ENCODE measurements around the gene NELFB. TPM values are rescaled to one million over a fixed set of nuclear protein-coding genes. Genes with fewer than 3 reads are reported as not detected.

Gene NELFB
- total RNA-seq, 4 donors from 2014 or later = 28.1 to 90.5 (median 53.9) TPM

DNA sequence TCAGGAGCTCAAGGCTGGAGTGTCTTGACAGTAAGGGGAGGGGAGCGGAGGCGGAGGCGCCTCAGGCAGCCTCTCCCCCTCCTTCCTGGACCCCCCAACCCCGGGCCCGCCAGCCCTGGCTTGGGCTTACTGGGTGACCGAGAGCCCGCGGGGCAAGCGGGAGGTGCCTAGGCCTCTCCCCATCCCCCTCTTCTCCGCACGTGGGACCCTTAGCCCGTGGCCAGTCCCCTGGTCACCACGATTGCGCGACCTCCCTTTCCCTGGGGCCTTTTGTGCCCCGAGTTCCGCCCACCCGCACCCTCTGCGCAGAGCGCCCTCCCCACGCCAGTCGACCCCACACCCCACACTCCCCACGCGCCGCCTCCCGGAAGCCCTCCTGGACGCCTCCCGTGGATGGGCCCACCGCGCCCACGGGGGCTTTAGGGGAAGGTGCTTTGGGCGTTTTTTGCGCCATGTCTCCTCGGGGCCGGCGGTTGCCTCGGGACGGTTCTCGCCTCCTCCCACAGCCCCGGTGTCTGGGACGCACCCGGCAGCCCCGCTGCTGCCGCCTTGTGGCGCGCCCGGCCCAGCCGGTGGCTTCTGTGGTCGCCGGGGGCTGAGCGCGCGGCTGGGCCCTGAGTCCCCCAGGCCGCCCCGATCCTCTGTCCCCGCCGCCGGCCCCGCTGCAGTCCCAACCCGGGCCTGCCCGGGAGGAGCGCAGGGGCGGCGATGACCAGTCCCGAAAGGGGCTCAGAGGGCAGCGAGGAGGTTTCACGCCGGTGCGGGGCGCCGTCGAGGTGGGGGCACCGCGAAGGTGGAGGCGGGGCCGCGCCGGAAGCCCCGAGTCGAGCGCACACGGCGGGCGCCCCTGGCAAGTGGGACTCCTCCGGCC is 25.6 kb downstream of the NELFB start:
- no peak for DNase-seq
- intact Hi-C loops (cut with DNase I; ENCODE audit: low total_unique reads) = no loop called here

GRCh38 chr9:137281345-137282116 is 26.4 kb downstream of the NELFB start:
- in situ Hi-C loops (cut with MboI; ENCODE audit: low pct_ligation_motif_present in 1 of 4, low pct_unique_long_range_greater_than_20kb in 1 of 4, low sequenced_read_pairs in 3 of 4) = loop anchor here (10.0 to 25.0 kb wide), 2 partner anchors 123 to 131 kb away; partner anchors contain the start of genes EXD3 (in 2 of the 4) and NOXA1 (in 2 of the 4)
- H3K9me3 ChIP-seq = no peaks in the 10 kb centered on the region
- peak overlapping the region in 1 of 4 donors; percentile 3 for H3K27ac ChIP-seq

More for the DNA sequence above, 25.6 kb downstream of the NELFB start:
- WGBS, 2 donors (ENCODE audit: low coverage in 1 of 2) = 67% methylated on average over 85 of the region's 85 CpGs; no CpG with 5 or more reads in 1 of the 2 donors
- Histone ChIP-seq H3K4me3 (peak overlapping the region in 1 of 4 donors; percentile 7), H3K9me3 (no peaks in the 10 kb centered on the region), H3K27ac (peak overlapping the region in 1 of 4 donors; percentile 3), H3K4me1 (peaks cover 13 to 37% (median 24%) of the 10 kb centered on the region in 4 donors), H3K27me3 (peaks cover 9% of the 10 kb centered on the region), H3K36me3 (no peaks in the 10 kb centered on the region)
- no peak for TF ChIP-seq POLR2AphosphoS5 (IDR thresholded peaks at IDR 0.05)
- TF ChIP-seq, protein P1, sequence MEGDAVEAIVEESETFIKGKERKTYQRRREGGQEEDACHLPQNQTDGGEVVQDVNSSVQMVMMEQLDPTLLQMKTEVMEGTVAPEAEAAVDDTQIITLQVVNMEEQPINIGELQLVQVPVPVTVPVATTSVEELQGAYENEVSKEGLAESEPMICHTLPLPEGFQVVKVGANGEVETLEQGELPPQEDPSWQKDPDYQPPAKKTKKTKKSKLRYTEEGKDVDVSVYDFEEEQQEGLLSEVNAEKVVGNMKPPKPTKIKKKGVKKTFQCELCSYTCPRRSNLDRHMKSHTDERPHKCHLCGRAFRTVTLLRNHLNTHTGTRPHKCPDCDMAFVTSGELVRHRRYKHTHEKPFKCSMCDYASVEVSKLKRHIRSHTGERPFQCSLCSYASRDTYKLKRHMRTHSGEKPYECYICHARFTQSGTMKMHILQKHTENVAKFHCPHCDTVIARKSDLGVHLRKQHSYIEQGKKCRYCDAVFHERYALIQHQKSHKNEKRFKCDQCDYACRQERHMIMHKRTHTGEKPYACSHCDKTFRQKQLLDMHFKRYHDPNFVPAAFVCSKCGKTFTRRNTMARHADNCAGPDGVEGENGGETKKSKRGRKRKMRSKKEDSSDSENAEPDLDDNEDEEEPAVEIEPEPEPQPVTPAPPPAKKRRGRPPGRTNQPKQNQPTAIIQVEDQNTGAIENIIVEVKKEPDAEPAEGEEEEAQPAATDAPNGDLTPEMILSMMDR (IDR thresholded peaks at IDR 0.05) = peak in 2 of 5 experiments; percentile 16 to 27
- in situ Hi-C loops (cut with MboI; ENCODE audit: low pct_ligation_motif_present in 1 of 4, low pct_unique_long_range_greater_than_20kb in 1 of 4, low sequenced_read_pairs in 3 of 4) = loop anchor here (10.0 to 25.0 kb wide), 2 partner anchors 124 to 132 kb away; partner anchors contain the start of genes EXD3 (in 2 of the 4) and NOXA1 (in 2 of the 4)

GRCh38 chr9:137286975-137287383 is 31.9 kb downstream of the NELFB start:
- no peaks in the 10 kb centered on the region for H3K9me3 ChIP-seq
- no peak overlapping the region for H3K27ac ChIP-seq
- DNase-seq = peak; percentile 84
- WGBS, 2 donors (ENCODE audit: low coverage in 1 of 2) = 40 to 100% methylated on average over 1 to 13 of the region's 14 CpGs
- no peak for TF ChIP-seq POLR2AphosphoS5 (IDR thresholded peaks at IDR 0.05)
- no peak for TF ChIP-seq EP300 (IDR thresholded peaks at IDR 0.05; ENCODE audit: low read depth)
- TF ChIP-seq, protein P1 (IDR thresholded peaks at IDR 0.05) = peak; percentile 43 to 83 (median 51)
- no peak for TF ChIP-seq POLR2A (IDR thresholded peaks at IDR 0.05)
- H3K27me3 ChIP-seq = no peaks in the 10 kb centered on the region
- in situ Hi-C loops (cut with MboI; ENCODE audit: low pct_ligation_motif_present in 1 of 4, low pct_unique_long_range_greater_than_20kb in 1 of 4, low sequenced_read_pairs in 3 of 4) = loop anchor here (10.0 to 25.0 kb wide), 2 partner anchors 118 to 125 kb away; partner anchors contain the start of genes EXD3 (in 2 of the 4) and NOXA1 (in 2 of the 4)
- intact Hi-C loops (cut with DNase I; ENCODE audit: low total_unique reads) = no loop called here
- H3K36me3 ChIP-seq = no peaks in the 10 kb centered on the region
- no peak overlapping the region for H3K4me3 ChIP-seq
- no peaks in the 10 kb centered on the region for H3K4me1 ChIP-seq

More at GRCh38 chr9:137281345-137282116, 26.4 kb downstream of the NELFB start:
- WGBS, 2 donors (ENCODE audit: low coverage in 1 of 2) = 81% methylated on average over 31 of the region's 39 CpGs; no CpG with 5 or more reads in 1 of the 2 donors
- intact Hi-C loops (cut with DNase I; ENCODE audit: low total_unique reads) = no loop called here
- Histone ChIP-seq H3K4me3 (no peak overlapping the region), H3K36me3 (no peaks in the 10 kb centered on the region), H3K4me1 (peaks cover 6 to 29% (median 20%) of the 10 kb centered on the region in 4 donors), H3K27me3 (peaks cover 9% of the 10 kb centered on the region)
- no peak for TF ChIP-seq POLR2A (IDR thresholded peaks at IDR 0.05)
- no peak for TF ChIP-seq POLR2AphosphoS5 (IDR thresholded peaks at IDR 0.05)
- TF ChIP-seq, protein P1 (IDR thresholded peaks at IDR 0.05) = no peak
- no peak for TF ChIP-seq EP300 (IDR thresholded peaks at IDR 0.05; ENCODE audit: low read depth)
- no peak for DNase-seq

All from transverse colon (tissue), 4 donors.